Lung (tissue), 12 donors: ENCODE results near the gene UST. TPM values are rescaled to one million over a fixed set of nuclear protein-coding genes. Genes with fewer than 3 reads are reported as not detected.

Experiments used
- ATAC-seq: fragments of 200-7000 bp; cut with Tn5 transposase; one replicate; pipeline ENCODE4 v1.9.1; 2020; ENCODE audit warnings: moderate number of reproducible peaks; ENCODE audit not compliant: insufficient read depth, low FRiP score
- DNase-seq, 3 donors: peaks; one replicate each; pipeline ENCODE4 v3.0.0-alpha.2; 2013 to 2017
- H3K27ac ChIP-seq, 2 donors: one replicate each; pipeline ENCODE4 v1.5.1; 2013; ENCODE audit warnings: mild to moderate bottlenecking in 2 of 2, moderate library complexity in 2 of 2, control low read depth in 1 of 2, inconsistent platforms in 1 of 2, low read depth in 1 of 2, low read length in 1 of 2
- H3K27me3 ChIP-seq, 3 donors: one replicate each; pipeline ENCODE4 v1.5.1; 2013; ENCODE audit warnings: low read length in 2 of 3; ENCODE audit not compliant: control insufficient read depth in 3 of 3, insufficient read depth in 3 of 3
- H3K36me3 ChIP-seq, 4 donors: one replicate each; pipeline ENCODE4 v1.5.1; 2013; ENCODE audit warnings: low read length in 4 of 4, mild to moderate bottlenecking in 1 of 4, moderate library complexity in 1 of 4; ENCODE audit not compliant: control insufficient read depth in 4 of 4, insufficient read depth in 4 of 4
- H3K4me1 ChIP-seq, 5 donors: one replicate each; pipeline ENCODE4 v1.5.1; 2013; ENCODE audit warnings: low read length in 5 of 5, mild to moderate bottlenecking in 2 of 5, moderate library complexity in 1 of 5; ENCODE audit not compliant: control insufficient read depth in 5 of 5, insufficient read depth in 5 of 5
- H3K4me3 ChIP-seq: one replicate; pipeline ENCODE4 v1.5.1; 2013; ENCODE audit warnings: mild to moderate bottlenecking, control low read depth, moderate library complexity
- H3K9ac ChIP-seq, 2 donors: one replicate each; pipeline ENCODE4 v1.5.1; 2013; ENCODE audit warnings: low read length in 2 of 2, control low read depth in 1 of 2; ENCODE audit not compliant: insufficient read depth in 1 of 2
- H3K9me3 ChIP-seq, 4 donors: one replicate each; pipeline ENCODE4 v1.5.1; 2013; ENCODE audit warnings: low read length in 3 of 4, mild to moderate bottlenecking in 1 of 4, moderate library complexity in 1 of 4; ENCODE audit not compliant: control insufficient read depth in 4 of 4, insufficient read depth in 3 of 4
- WGBS, 2 donors: extraction: QIAGEN DNeasy Blood & Tissue Kit; methylation state at CpG; one replicate each; pipeline ENCODE4 v1.1.7; 2013; 5-methylcytosine and 5-hydroxymethylcytosine counted together
- polyA plus RNA-seq, 2 donors: library from polyadenylated mRNA; stranded (reverse); fragments of 200-250 nt; gene quantifications; one replicate each; pipeline ENCODE4 v1.2.1, GENCODE V29; 2013
- total RNA-seq, 2 donors: library from RNA; depleted of rRNA in 1 of 2; stranded (reverse); fragments of >200 nt in 1 of 2; gene quantifications; one replicate each; pipeline ENCODE4 v1.2.1, GENCODE V29; 2014 to 2021
- TF ChIP-seq, protein P1 (sequence below): IDR thresholded peaks from 2 replicates; pipeline ENCODE4 v1.5.1; 2012; ENCODE audit warnings: mild to moderate bottlenecking; ENCODE audit errors: control extremely low read depth, extremely low read depth
- donor health status: control.
- donor health status: control.
- donor health status: Bipolar disorder and iron deficiency.
- donor health status: healthy.
- donor health status: DM: yes; HTN: yes; CAD: no.

UST gene
- total and polyA plus RNA-seq, 4 donors: 4.5 to 24.0 (median 7.1) TPM

DNA sequence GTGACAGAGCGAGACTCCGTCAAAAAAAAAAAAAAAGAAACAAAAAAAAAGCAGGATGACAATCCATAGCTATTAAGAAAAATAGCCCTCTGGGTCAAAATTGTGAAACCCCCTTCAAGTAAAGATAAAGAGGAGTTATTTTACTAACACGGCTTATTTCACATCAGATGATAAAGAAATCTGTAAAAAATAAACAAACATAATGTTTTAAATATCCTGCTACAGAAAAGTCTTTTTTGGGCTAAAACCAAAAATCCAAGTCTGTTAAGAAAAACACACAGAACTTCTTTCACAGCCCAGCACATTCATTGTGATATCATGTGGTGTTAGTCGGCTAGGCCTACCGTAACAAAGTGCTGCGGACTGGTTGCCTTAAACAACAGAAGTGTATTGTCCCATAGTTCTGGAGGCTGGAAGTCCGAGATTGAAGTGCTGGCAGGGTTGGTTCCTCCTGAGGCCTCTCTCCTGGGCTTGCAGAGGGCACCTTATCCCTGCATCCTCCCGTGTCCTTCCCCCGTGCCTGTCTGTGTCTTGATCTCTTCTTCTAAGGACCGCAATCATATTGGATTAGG lies 331.5 kb downstream of the UST start:
- Histone ChIP-seq H3K36me3 (no peaks in the 10 kb centered on the region), H3K9me3 (no peaks in the 10 kb centered on the region), H3K27ac (no peak overlapping the region), H3K4me1 (peaks cover 0 to 40% (median 8%) of the 10 kb centered on the region in 5 donors), H3K4me3 (no peak overlapping the region), H3K9ac (no peak overlapping the region), H3K27me3 (no peaks in the 10 kb centered on the region)
- TF ChIP-seq, protein P1, sequence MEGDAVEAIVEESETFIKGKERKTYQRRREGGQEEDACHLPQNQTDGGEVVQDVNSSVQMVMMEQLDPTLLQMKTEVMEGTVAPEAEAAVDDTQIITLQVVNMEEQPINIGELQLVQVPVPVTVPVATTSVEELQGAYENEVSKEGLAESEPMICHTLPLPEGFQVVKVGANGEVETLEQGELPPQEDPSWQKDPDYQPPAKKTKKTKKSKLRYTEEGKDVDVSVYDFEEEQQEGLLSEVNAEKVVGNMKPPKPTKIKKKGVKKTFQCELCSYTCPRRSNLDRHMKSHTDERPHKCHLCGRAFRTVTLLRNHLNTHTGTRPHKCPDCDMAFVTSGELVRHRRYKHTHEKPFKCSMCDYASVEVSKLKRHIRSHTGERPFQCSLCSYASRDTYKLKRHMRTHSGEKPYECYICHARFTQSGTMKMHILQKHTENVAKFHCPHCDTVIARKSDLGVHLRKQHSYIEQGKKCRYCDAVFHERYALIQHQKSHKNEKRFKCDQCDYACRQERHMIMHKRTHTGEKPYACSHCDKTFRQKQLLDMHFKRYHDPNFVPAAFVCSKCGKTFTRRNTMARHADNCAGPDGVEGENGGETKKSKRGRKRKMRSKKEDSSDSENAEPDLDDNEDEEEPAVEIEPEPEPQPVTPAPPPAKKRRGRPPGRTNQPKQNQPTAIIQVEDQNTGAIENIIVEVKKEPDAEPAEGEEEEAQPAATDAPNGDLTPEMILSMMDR: no peak
- peak in 2 of 3 donors; percentile 68 to 84 for DNase-seq
- ATAC-seq: no peak
- WGBS, 2 donors: 95 to 96% methylated on average over 10 of the region's 10 CpGs

DNA sequence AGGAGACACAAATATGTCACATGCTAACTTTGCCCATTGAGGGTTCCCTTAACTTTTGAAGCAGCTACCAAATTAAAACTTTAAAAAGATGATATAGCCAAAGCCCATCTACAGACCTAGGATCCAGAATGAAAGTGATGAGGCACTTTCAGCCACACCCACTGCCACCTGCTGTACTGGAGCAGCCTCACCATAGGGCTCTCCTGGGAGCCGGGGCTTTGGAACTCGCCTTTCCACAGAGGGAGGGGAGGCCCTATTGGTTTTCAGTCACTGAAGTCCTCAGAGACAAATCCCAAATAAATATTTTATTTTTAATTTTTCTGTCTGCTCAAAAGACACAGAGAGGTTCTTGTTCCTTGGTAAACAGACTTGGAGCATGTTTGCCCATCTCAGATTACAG lies 332.6 kb downstream of the UST start:
- TF ChIP-seq, protein P1: no peak
- Histone ChIP-seq H3K27ac (no peak overlapping the region), H3K9me3 (no peaks in the 10 kb centered on the region), H3K4me3 (no peak overlapping the region), H3K9ac (no peak overlapping the region), H3K36me3 (no peaks in the 10 kb centered on the region), H3K27me3 (no peaks in the 10 kb centered on the region), H3K4me1 (peaks cover 0 to 40% (median 8%) of the 10 kb centered on the region in 5 donors)
- ATAC-seq: no peak
- 78 to 85% methylated on average over 2 of the region's 2 CpGs for WGBS, 2 donors
- DNase-seq: no peak

DNA sequence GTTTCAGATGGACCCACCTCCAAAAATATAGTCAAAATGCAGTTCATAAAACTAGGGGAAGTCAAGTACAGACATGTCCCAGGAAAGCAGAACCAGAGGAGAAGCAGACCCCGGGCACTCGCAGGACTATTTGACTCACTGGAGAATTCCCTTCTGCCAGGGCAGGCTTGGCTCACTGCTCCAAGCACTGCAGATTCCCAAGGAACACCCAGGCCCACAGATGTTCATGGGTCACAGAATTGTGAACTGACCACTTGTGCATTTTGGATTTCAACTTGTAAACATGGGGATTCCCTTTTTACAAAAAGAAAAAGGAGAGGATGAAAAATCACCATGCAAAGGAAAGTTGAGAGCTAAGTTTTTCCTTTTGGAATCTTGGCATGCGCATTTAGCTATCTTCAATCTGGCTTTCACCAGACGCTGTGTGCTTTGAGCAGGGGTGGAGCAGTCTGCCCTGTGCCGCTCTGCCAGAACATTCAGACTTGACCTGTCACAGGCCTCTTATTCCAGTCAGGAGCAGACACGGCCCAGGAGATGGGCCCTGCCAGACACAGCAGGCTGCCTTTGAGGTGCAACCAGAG lies 333.2 kb downstream of the UST start:
- Histone ChIP-seq H3K9me3 (no peaks in the 10 kb centered on the region), H3K4me1 (peaks cover 0 to 40% (median 8%) of the 10 kb centered on the region in 5 donors), H3K4me3 (no peak overlapping the region), H3K36me3 (no peaks in the 10 kb centered on the region), H3K9ac (no peak overlapping the region), H3K27ac (peak overlapping the region in 1 of 2 donors; percentile 60), H3K27me3 (no peaks in the 10 kb centered on the region)
- no peak for ATAC-seq
- 58 to 66% methylated on average over 6 of the region's 6 CpGs for WGBS, 2 donors
- TF ChIP-seq, protein P1: no peak
- DNase-seq: peak; percentile 40 to 73 (median 61)
